Glutamatergic neuron (in vitro differentiated cells): ENCODE results near the gene ZNF618. TPM values are rescaled to one million over a fixed set of nuclear protein-coding genes. Genes with fewer than 3 reads are reported as not detected.

Experiments
- DNase-seq: peaks from one replicate; pipeline ENCODE4 v3.0.0; 2022
- H3K27ac Mint-ChIP-seq: one replicate; pipeline ENCODE4 v1.8.0; 2020; ENCODE audit warnings: mild to moderate bottlenecking, mixed read lengths, inconsistent platforms; ENCODE audit not compliant: unreplicated experiment
- H3K27me3 Mint-ChIP-seq: one replicate; pipeline ENCODE4 v1.8.0; 2020; ENCODE audit warnings: mild to moderate bottlenecking, moderate library complexity, mixed read lengths, inconsistent platforms; ENCODE audit not compliant: unreplicated experiment
- H3K36me3 Mint-ChIP-seq: one replicate; pipeline ENCODE4 v1.8.0; 2020; ENCODE audit warnings: mild to moderate bottlenecking, mixed read lengths, inconsistent platforms; ENCODE audit not compliant: unreplicated experiment
- H3K4me1 Mint-ChIP-seq: one replicate; pipeline ENCODE4 v1.8.0; 2020; ENCODE audit warnings: mild to moderate bottlenecking, low read depth, mixed read lengths, inconsistent platforms; ENCODE audit not compliant: unreplicated experiment
- H3K4me3 Mint-ChIP-seq: one replicate; pipeline ENCODE4 v1.8.0; 2020; ENCODE audit warnings: mild to moderate bottlenecking, mixed read lengths, inconsistent platforms; ENCODE audit not compliant: unreplicated experiment
- H3K9me3 Mint-ChIP-seq: one replicate; pipeline ENCODE4 v1.8.0; 2020; ENCODE audit warnings: mild to moderate bottlenecking, moderate library complexity, mixed read lengths, inconsistent platforms; ENCODE audit not compliant: unreplicated experiment
- total RNA-seq: library from RNA; stranded (reverse); fragmentation: NEBNext Ultra II Directional; extraction: Animal tissue kit (Norgen Biotek cat#: 25700); gene quantifications from one replicate; pipeline ENCODE4 v1.2.1, GENCODE V29; 2021; ENCODE audit not compliant: unreplicated experiment
- TF ChIP-seq, protein P1 (sequence below): fragments of 200-600 bp; sonication (generic); IDR thresholded peaks from one replicate; pipeline ENCODE4 v1.5.0; 2021; ENCODE audit not compliant: partially characterized antibody, unreplicated experiment

The ZNF618 gene
- total RNA-seq, 1 donor from 2014 or later, result 114 TPM

DNA sequence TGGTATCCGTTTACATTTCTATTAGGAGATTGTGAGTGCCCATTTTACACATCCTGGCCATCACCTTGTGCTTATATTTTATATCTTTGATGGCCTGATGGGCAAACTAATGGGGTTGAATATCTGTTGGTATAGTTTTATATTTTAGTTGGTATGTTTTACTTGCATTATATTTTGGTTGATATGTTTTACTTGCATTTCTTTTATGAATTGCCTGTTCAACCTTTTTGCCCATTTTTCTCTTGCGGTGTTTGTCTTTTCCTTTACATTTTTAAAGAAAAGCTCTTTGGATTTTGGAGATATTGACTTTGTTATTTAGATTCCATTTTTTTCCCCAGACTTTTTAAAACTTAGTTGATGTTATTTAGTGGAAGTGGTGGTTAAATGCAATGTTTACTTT lies 14.6 kb downstream of the ZNF618 start:
- Mint-ChIP-seq H3K27ac (no peak overlapping the region), H3K36me3 (peaks cover 14% of the 10 kb centered on the region), H3K4me3 (no peak overlapping the region), H3K9me3 (peaks cover 8% of the 10 kb centered on the region), H3K27me3 (peaks cover 3% of the 10 kb centered on the region), H3K4me1 (peaks cover 14% of the 10 kb centered on the region)
- TF ChIP-seq, protein P1, sequence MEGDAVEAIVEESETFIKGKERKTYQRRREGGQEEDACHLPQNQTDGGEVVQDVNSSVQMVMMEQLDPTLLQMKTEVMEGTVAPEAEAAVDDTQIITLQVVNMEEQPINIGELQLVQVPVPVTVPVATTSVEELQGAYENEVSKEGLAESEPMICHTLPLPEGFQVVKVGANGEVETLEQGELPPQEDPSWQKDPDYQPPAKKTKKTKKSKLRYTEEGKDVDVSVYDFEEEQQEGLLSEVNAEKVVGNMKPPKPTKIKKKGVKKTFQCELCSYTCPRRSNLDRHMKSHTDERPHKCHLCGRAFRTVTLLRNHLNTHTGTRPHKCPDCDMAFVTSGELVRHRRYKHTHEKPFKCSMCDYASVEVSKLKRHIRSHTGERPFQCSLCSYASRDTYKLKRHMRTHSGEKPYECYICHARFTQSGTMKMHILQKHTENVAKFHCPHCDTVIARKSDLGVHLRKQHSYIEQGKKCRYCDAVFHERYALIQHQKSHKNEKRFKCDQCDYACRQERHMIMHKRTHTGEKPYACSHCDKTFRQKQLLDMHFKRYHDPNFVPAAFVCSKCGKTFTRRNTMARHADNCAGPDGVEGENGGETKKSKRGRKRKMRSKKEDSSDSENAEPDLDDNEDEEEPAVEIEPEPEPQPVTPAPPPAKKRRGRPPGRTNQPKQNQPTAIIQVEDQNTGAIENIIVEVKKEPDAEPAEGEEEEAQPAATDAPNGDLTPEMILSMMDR, result no peak
- DNase-seq, result no peak

- Mint-ChIP-seq H3K4me3 (peak overlapping the region; percentile 25), H3K9me3 (peaks cover 7% of the 10 kb centered on the region), H3K27me3 (peaks cover 3% of the 10 kb centered on the region), H3K27ac (no peak overlapping the region), H3K4me1 (peaks cover 6% of the 10 kb centered on the region), H3K36me3 (peaks cover 14% of the 10 kb centered on the region)
- TF ChIP-seq, protein P1, result no peak
- DNase-seq, result no peak
These were observed 16.9 kb downstream of the ZNF618 start for GRCh38 chr9:113892861-113893491.

- Mint-ChIP-seq H3K27me3 (peaks cover 3% of the 10 kb centered on the region), H3K36me3 (peaks cover 18% of the 10 kb centered on the region), H3K27ac (no peak overlapping the region), H3K9me3 (peaks cover 6% of the 10 kb centered on the region), H3K4me1 (peaks cover 4% of the 10 kb centered on the region), H3K4me3 (no peak overlapping the region)
- no peak for DNase-seq
- TF ChIP-seq, protein P1, result no peak
These were observed 18.1 kb downstream of the ZNF618 start for GRCh38 chr9:113894166-113894565.

DNA sequence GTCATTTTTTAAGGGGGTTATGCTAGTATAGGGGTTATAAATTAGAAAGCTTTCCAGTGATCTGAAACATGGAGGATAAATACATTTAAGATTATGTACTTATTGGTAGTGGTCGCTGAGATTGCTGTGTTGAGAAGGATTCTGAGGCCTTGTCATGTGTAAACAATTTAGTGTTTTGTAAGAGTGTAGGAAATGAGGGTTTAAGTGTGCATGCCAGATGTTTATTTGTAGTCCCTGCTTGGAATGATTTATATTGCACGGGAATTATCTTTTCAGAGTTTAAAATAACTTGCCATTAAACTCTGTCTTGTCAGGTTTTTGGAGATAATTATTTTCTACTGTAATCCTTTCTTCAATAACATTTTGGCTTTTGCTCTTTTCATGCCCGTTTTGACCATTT lies 19.4 kb downstream of the ZNF618 start:
- Mint-ChIP-seq H3K36me3 (peaks cover 18% of the 10 kb centered on the region), H3K27me3 (no peaks in the 10 kb centered on the region), H3K9me3 (peaks cover 6% of the 10 kb centered on the region), H3K27ac (no peak overlapping the region), H3K4me1 (peaks cover 4% of the 10 kb centered on the region), H3K4me3 (no peak overlapping the region)
- no peak for DNase-seq
- TF ChIP-seq, protein P1, result no peak

DNA sequence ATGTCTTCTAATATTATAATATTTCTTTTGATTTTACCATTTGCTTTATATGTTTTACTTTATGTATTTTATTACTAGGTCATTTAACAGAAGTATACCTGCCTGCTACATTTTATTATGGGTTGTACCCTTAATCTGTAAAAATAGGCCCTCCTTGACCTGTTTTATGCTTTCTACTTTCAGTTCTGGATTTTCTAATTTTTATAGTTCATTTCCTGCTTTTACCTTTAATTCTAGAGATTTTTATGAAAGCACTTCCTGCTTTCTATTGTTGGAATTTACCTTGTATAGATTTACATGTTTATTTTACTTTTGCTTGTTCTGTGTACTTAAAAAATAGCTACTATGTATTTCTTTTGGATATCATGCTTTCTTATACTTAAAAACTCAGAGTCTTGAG lies 20.6 kb downstream of the ZNF618 start:
- Mint-ChIP-seq H3K36me3 (peaks cover 9% of the 10 kb centered on the region), H3K27ac (no peak overlapping the region), H3K27me3 (peaks cover 3% of the 10 kb centered on the region), H3K4me1 (peaks cover 11% of the 10 kb centered on the region), H3K9me3 (peaks cover 11% of the 10 kb centered on the region), H3K4me3 (no peak overlapping the region)
- DNase-seq, result no peak
- TF ChIP-seq, protein P1, result no peak
